ENCODE data around the gene NAGS. TPM values are rescaled to one million over a fixed set of nuclear protein-coding genes. Genes with fewer than 3 reads are reported as not detected.

The NAGS gene
- total RNA-seq, 1 experiment from 2014 or later, result 10.0 TPM

DNA sequence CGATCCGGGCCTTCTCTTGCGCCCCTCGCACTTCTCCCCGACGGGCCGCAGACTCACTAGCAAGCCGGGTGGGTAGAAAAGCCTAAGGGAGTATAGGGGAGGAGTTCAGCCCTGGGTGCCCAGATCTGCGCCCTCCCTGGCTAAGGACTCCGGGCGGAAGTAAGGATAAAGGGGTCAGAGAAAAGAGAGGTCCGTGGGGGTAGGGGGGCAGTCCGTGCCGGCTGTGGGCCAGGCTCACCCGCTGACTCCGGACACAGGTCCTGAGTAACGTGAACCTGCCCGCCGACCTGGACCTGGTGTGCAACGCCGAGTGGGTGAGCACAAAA, 1.8 kb downstream of the NAGS start:
- peak overlapping the region; percentile 87 to 92 for H3K4me3 ChIP-seq (replicated peaks in 1 of 2; ENCODE audit: low read depth in 1 of 2, low read length in 2 of 2)
- CTCF ChIA-PET, result no interaction called here
- no peaks in the 10 kb centered on the region for H3K9me2 ChIP-seq (ENCODE audit: insufficient read depth)
- ATAC-seq (peak; percentile 28), DNase-seq (ENCODE audit: low read depth, low spot score) (no peak)
- H3K4me1 ChIP-seq (ENCODE audit: control insufficient read depth in 1 of 2, insufficient read depth in 2 of 2, low read length in 2 of 2), result peaks cover 36 to 82% of the 10 kb centered on the region in 2 experiments
- RAD21 ChIA-PET (ENCODE audit: low non-redundant PET in 1 of 2, low total read pairs in 2 of 2, uncharacterized antibody in 2 of 2, unreplicated experiment in 2 of 2), result no interaction called here
- H3K79me2 ChIP-seq (ENCODE audit: insufficient read depth, low read length), result peaks cover 32% of the 10 kb centered on the region; the same call in 1 of the 2 replicates
- BruUV-seq (replicated peaks), result TSS peak; percentile 63
- peak overlapping the region; percentile 83 for H3K27ac ChIP-seq (ENCODE audit: low read depth, low read length)
- H3K27me3 ChIP-seq (ENCODE audit: insufficient read depth, low read length), result no peaks in the 10 kb centered on the region
- H3K36me3 ChIP-seq (ENCODE audit: control insufficient read depth in 1 of 2, insufficient read depth in 2 of 2, low read length in 2 of 2), result peaks cover 10 to 21% of the 10 kb centered on the region in 2 experiments; a peak in 3 of 4 replicates
- H2AFZ ChIP-seq (ENCODE audit: low read depth, low read length, poor library complexity, severe bottlenecking), result no peak overlapping the region
- POLR2A ChIA-PET, result no interaction called here
- H3K9me3 ChIP-seq (ENCODE audit: control insufficient read depth in 1 of 2, insufficient read depth in 1 of 2, low read depth in 1 of 2, low read length in 2 of 2), result no peaks in the 10 kb centered on the region
- peak; percentile 33; the same call in 1 of the 2 replicates for TF ChIP-seq ZFX (IDR thresholded peaks at IDR 0.05)
- 0 out of 2 replicates have a peak, but pooled peaks have one; percentile 7 for TF ChIP-seq SIN3A (IDR thresholded peaks at IDR 0.05; ENCODE audit: low read depth)
- TF ChIP-seq YY1 (IDR thresholded peaks at IDR 0.05; ENCODE audit: extremely low read depth, insufficient replicate concordance, low read depth, low read length), result no peak
- intact Hi-C loops (cut with micrococcal nuclease), result no loop called here
- H3K9ac ChIP-seq (ENCODE audit: low read length), result peak overlapping the region; percentile 86
- H4K20me1 ChIP-seq (ENCODE audit: insufficient read depth), result no peaks in the 10 kb centered on the region
- peak overlapping the region; percentile 99 for H3K4me2 ChIP-seq (ENCODE audit: low read length)

- H2AFZ ChIP-seq (ENCODE audit: low read depth, low read length, poor library complexity, severe bottlenecking), result no peak overlapping the region
- H4K20me1 ChIP-seq (ENCODE audit: insufficient read depth), result no peaks in the 10 kb centered on the region
- peak overlapping the region; percentile 99 for H3K4me2 ChIP-seq (ENCODE audit: low read length)
- peak overlapping the region; percentile 83 for H3K27ac ChIP-seq (ENCODE audit: low read depth, low read length)
- H3K27me3 ChIP-seq (ENCODE audit: insufficient read depth, low read length), result no peaks in the 10 kb centered on the region
- intact Hi-C loops (cut with micrococcal nuclease), result no loop called here
- ChIA-PET POLR2A (no interaction called here), CTCF (no interaction called here), RAD21 (ENCODE audit: low non-redundant PET in 1 of 2, low total read pairs in 2 of 2, uncharacterized antibody in 2 of 2, unreplicated experiment in 2 of 2) (no interaction called here)
- BruUV-seq (replicated peaks), result no TSS peak
- peak; percentile 95 for DNase-seq (ENCODE audit: low read depth, low spot score)
- peaks cover 33% of the 10 kb centered on the region; the same call in 1 of the 2 replicates for H3K79me2 ChIP-seq (ENCODE audit: insufficient read depth, low read length)
- H3K9me3 ChIP-seq (ENCODE audit: control insufficient read depth in 1 of 2, insufficient read depth in 1 of 2, low read depth in 1 of 2, low read length in 2 of 2), result no peaks in the 10 kb centered on the region
- no peaks in the 10 kb centered on the region for H3K9me2 ChIP-seq (ENCODE audit: insufficient read depth)
- peak; percentile 67 for ATAC-seq
- H3K4me1 ChIP-seq (ENCODE audit: control insufficient read depth in 1 of 2, insufficient read depth in 2 of 2, low read length in 2 of 2), result peaks cover 36 to 82% of the 10 kb centered on the region in 2 experiments
- H3K36me3 ChIP-seq (ENCODE audit: control insufficient read depth in 1 of 2, insufficient read depth in 2 of 2, low read length in 2 of 2), result peaks cover 10 to 21% of the 10 kb centered on the region in 2 experiments; a peak in 3 of 4 replicates
- TF ChIP-seq EZH2 (IDR thresholded peaks at IDR 0.05) (no peak), ZFX (IDR thresholded peaks at IDR 0.05) (no peak), MAX (IDR thresholded peaks at IDR 0.05) (peak; percentile 65), CTCF (IDR thresholded peaks at IDR 0.05 in 2 of 3, conservative IDR thresholded peaks at IDR 0.05 in 1 of 3; ENCODE audit: borderline replicate concordance in 1 of 3, insufficient read depth in 1 of 3, low read depth in 2 of 3, low read length in 2 of 3) (peak in 2 of 3 experiments; percentile 59 to 65; a peak in 4 of 6 replicates), POLR2A (IDR thresholded peaks at IDR 0.05; ENCODE audit: borderline replicate concordance, extremely low read depth, insufficient read depth, insufficient read length) (peak; percentile 70), JUND (IDR thresholded peaks at IDR 0.05) (no peak), EGR1 (IDR thresholded peaks at IDR 0.05; ENCODE audit: low read depth) (peak; percentile 50; the same call in 1 of the 2 replicates), YY1 (IDR thresholded peaks at IDR 0.05; ENCODE audit: extremely low read depth, insufficient replicate concordance, low read depth, low read length) (peak; percentile 84), SIN3A (IDR thresholded peaks at IDR 0.05; ENCODE audit: low read depth) (peak; percentile 44; the same call in 1 of the 2 replicates), TCF7L2 (IDR thresholded peaks at IDR 0.05; ENCODE audit: borderline replicate concordance, extremely low read depth, insufficient read depth, insufficient read length) (peak; percentile 54), FOSL1 (IDR thresholded peaks at IDR 0.05; ENCODE audit: low read depth) (no peak), POLR2AphosphoS5 (IDR thresholded peaks at IDR 0.05; ENCODE audit: low read depth, low read length) (peak; percentile 89), SP1 (IDR thresholded peaks at IDR 0.05; ENCODE audit: low read depth) (peak; percentile 68)
- TF ChIP-seq, protein P1, sequence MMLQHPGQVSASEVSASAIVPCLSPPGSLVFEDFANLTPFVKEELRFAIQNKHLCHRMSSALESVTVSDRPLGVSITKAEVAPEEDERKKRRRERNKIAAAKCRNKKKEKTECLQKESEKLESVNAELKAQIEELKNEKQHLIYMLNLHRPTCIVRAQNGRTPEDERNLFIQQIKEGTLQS (IDR thresholded peaks at IDR 0.05), result no peak
- H3K9ac ChIP-seq (ENCODE audit: low read length), result peak overlapping the region; percentile 86
- peak overlapping the region; percentile 87 to 92 for H3K4me3 ChIP-seq (replicated peaks in 1 of 2; ENCODE audit: low read depth in 1 of 2, low read length in 2 of 2)
These were observed 2.4 kb downstream of the NAGS start for GRCh38 chr17:44006598-44007345.

Data from HCT116 (cell line).